Muscle of back (tissue), 11 donors: ENCODE results near the gene TARS2. TPM values are rescaled to one million over a fixed set of nuclear protein-coding genes. Genes with fewer than 3 reads are reported as not detected.

Source experiments
- DNase-seq, 3 donors: peaks; one replicate each; pipeline versions ENCODE4 v3.0.0 to v3.0.0-alpha.2; 2013
- polyA plus RNA-seq, 10 donors: library from polyadenylated mRNA; unstranded; fragments of 120-200 nt; gene quantifications; one replicate each; pipeline ENCODE4 v1.2.1, GENCODE V29; 2013; ENCODE audit not compliant: insufficient read length in 10 of 10

Gene TARS2
- polyA plus RNA-seq, 10 donors = 15.0 to 25.3 (median 19.0) TPM

GRCh38 chr1:150555198-150555970 lies 68.2 kb downstream of the TARS2 start:
- DNase-seq = no peak

- no peak for DNase-seq
Observed at GRCh38 chr1:150555971-150556865, 69.0 kb downstream of the TARS2 start.

- DNase-seq = no peak
Observed at GRCh38 chr1:150557065-150557600, 69.9 kb downstream of the TARS2 start.

Other genes with a start within 250 kb of the TARS2 start
- 1 to 10 TPM; 2.9 to 9.7 (median 5.1) TPM for gene CA14, start 229.6 kb upstream of the TARS2 start, polyA plus RNA-seq
- gene APH1A, start 218.4 kb upstream of the TARS2 start, polyA plus RNA-seq = 100 to 1,000 TPM in 8 of 10 donors, 10 to 100 TPM in 2; 97.3 to 128 (median 112) TPM
- 10 to 100 TPM; 28.6 to 60.0 (median 40.3) TPM for gene C1orf54, start 214.6 kb upstream of the TARS2 start, polyA plus RNA-seq
- gene CIART, start 204.9 kb upstream of the TARS2 start, polyA plus RNA-seq = 1 to 10 TPM; 1.7 to 5.8 (median 3.3) TPM
- gene MRPS21, start 193.6 kb upstream of the TARS2 start, polyA plus RNA-seq = 10 to 100 TPM; 39.9 to 59.1 (median 44.1) TPM
- gene PRPF3, start 165.9 kb upstream of the TARS2 start, polyA plus RNA-seq = 10 to 100 TPM; 26.8 to 66.6 (median 37.7) TPM
- gene RPRD2, start 123.3 kb upstream of the TARS2 start, polyA plus RNA-seq = 10 to 100 TPM; 20.8 to 29.3 (median 24.4) TPM
- 10 to 100 TPM in 1 of 10 donors, 1 to 10 TPM in 9; 3.3 to 13.7 (median 4.3) TPM for gene ECM1, start 20.7 kb downstream of the TARS2 start, polyA plus RNA-seq
- gene FALEC, start 28.3 kb downstream of the TARS2 start, polyA plus RNA-seq = under 1 TPM in 8 of 10 donors, not detected in 2; 0.43 to 0.99 (median 0.65) TPM
- 10 to 100 TPM; 39.3 to 80.5 (median 52.3) TPM for gene ADAMTSL4, start 62.0 kb downstream of the TARS2 start, polyA plus RNA-seq
- gene MCL1, start 92.2 kb downstream of the TARS2 start, polyA plus RNA-seq = 100 to 1,000 TPM; 128 to 246 (median 152) TPM
- gene ENSA, start 142.2 kb downstream of the TARS2 start, polyA plus RNA-seq = 100 to 1,000 TPM; 105 to 159 (median 113) TPM
- 10 to 100 TPM; 16.2 to 22.6 (median 19.3) TPM for gene GOLPH3L, start 209.7 kb downstream of the TARS2 start, polyA plus RNA-seq
- under 1 TPM in 3 of 10 donors, not detected in 7; 0.12 to 0.65 (median 0.39) TPM for gene HORMAD1, start 233.5 kb downstream of the TARS2 start, polyA plus RNA-seq